HCT116 (cell line): ENCODE measurements around the gene CIRBP. TPM values are rescaled to one million over a fixed set of nuclear protein-coding genes. Genes with fewer than 3 reads are reported as not detected.

Source experiments
- ATAC-seq: fragments of 200-7000 bp; cut with Tn5 transposase; 2 replicates; pipeline ENCODE4 v1.9.1; 2020; ENCODE audit warnings: mild to moderate bottlenecking, moderate library complexity
- BruUV-seq: library from RNA; stranded (reverse); fragments of 400-500 nt; replicated peaks from 2 replicates; lab custom pipeline; 2021; lab: Mats Ljungman, UMichigan
- CTCF ChIA-PET: fragments of 300-600 bp; sonication (Branson Sonifier 250); formaldehyde crosslinking; loops from one replicate; lab custom pipeline; 2021; ENCODE audit warnings: antibody characterized with exemption; lab: Charles Lee
- POLR2A ChIA-PET: fragments of 300-600, 350-600 bp; sonication (Branson Sonifier 250); formaldehyde crosslinking; loops from one replicate; lab custom pipeline; 2021; ENCODE audit warnings: antibody characterized with exemption; lab: Charles Lee
- RAD21 ChIA-PET, 2 experiments: fragments of 300-600 bp; sonication (Branson Sonifier 250); formaldehyde crosslinking; loops; one replicate each; lab custom pipeline; 2023; ENCODE audit warnings: low total read pairs in 2 of 2; ENCODE audit not compliant: uncharacterized antibody in 2 of 2, unreplicated experiment in 2 of 2, low non-redundant PET in 1 of 2; lab: Charles Lee
- DNase-seq: peaks from one replicate; pipeline ENCODE4 v3.0.0-alpha.2; 2010; ENCODE audit warnings: low read depth, low spot score
- H2AFZ ChIP-seq: fragments of 200-600 bp; shearing (Covaris generic), sonication (generic); 2 replicates; pipeline ENCODE4 v1.6.1; 2017; ENCODE audit warnings: low read depth, mixed run types, mixed read lengths, antibody characterized with exemption, low read length; ENCODE audit not compliant: poor library complexity, severe bottlenecking
- H3K27ac ChIP-seq: 2 replicates; pipeline ENCODE4 v1.5.1; 2012; ENCODE audit warnings: low read depth, low read length
- H3K27me3 ChIP-seq: fragments of 200-600 bp; sonication (generic); 2 replicates; pipeline ENCODE4 v1.6.1; 2016; ENCODE audit warnings: mixed run types, low read length, mixed read lengths; ENCODE audit not compliant: insufficient read depth
- H3K36me3 ChIP-seq, 2 experiments: fragments of 200-500 bp in 1 of 2; fragments of 200-600 bp in 1 of 2; sonication (Bioruptor generic) in 1 of 2; sonication (generic) in 1 of 2; 2 replicates each; pipeline versions ENCODE4 v1.5.1 to v1.6.1; 2014 to 2016; ENCODE audit warnings: low read length in 2 of 2, inconsistent platforms in 1 of 2, mixed read lengths in 1 of 2, mixed run types in 1 of 2; ENCODE audit not compliant: insufficient read depth in 2 of 2, control insufficient read depth in 1 of 2
- H3K4me1 ChIP-seq, 2 experiments: fragments of 200-600 bp in 1 of 2; sonication (generic) in 1 of 2; 2 replicates each; pipeline versions ENCODE4 v1.5.1 to v1.6.1; 2012 to 2017; ENCODE audit warnings: low read length in 2 of 2, inconsistent platforms in 1 of 2, mild to moderate bottlenecking in 1 of 2, mixed read lengths in 1 of 2, mixed run types in 1 of 2, moderate library complexity in 1 of 2; ENCODE audit not compliant: insufficient read depth in 2 of 2, control insufficient read depth in 1 of 2
- H3K4me2 ChIP-seq: fragments of 200-600 bp; sonication (generic); 2 replicates; pipeline ENCODE4 v1.6.1; 2017; ENCODE audit warnings: mixed run types, low read length, mixed read lengths
- H3K4me3 ChIP-seq, 2 experiments: fragments of 200-600 bp in 1 of 2; sonication (generic) in 1 of 2; replicated peaks in 1 of 2; 2 replicates each; pipeline ENCODE4 v1.5.1; 2011 to 2016; ENCODE audit warnings: low read length in 2 of 2, control low read depth in 1 of 2, low read depth in 1 of 2, mild to moderate bottlenecking in 1 of 2, mixed read lengths in 1 of 2, mixed run types in 1 of 2
- H3K79me2 ChIP-seq: fragments of 200-600 bp; sonication (generic); 2 replicates; pipeline ENCODE4 v1.6.1; 2017; ENCODE audit warnings: mild to moderate bottlenecking, mixed run types, low read length, moderate library complexity, mixed read lengths; ENCODE audit not compliant: insufficient read depth
- H3K9ac ChIP-seq: fragments of 200-600 bp; sonication (generic); 2 replicates; pipeline ENCODE4 v1.6.1; 2016; ENCODE audit warnings: low read length, mixed read lengths
- H3K9me2 ChIP-seq: fragments of 200-600 bp; sonication (generic), shearing (Covaris generic); 2 replicates; pipeline ENCODE4 v1.6.1; 2017; ENCODE audit warnings: mixed run types, mild to moderate bottlenecking, moderate library complexity; ENCODE audit not compliant: insufficient read depth
- H3K9me3 ChIP-seq, 2 experiments: fragments of 200-500 bp in 1 of 2; fragments of 200-600 bp in 1 of 2; sonication (Bioruptor generic) in 1 of 2; sonication (generic) in 1 of 2; 2 replicates each; pipeline ENCODE4 v1.6.1; 2014 to 2017; ENCODE audit warnings: low read length in 2 of 2, mixed read lengths in 2 of 2, inconsistent platforms in 1 of 2, low read depth in 1 of 2, mild to moderate bottlenecking in 1 of 2, mixed run types in 1 of 2, moderate library complexity in 1 of 2; ENCODE audit not compliant: control insufficient read depth in 1 of 2, insufficient read depth in 1 of 2
- H4K20me1 ChIP-seq: fragments of 200-600 bp; sonication (generic), shearing (Covaris generic); 2 replicates; pipeline ENCODE4 v1.6.1; 2017; ENCODE audit warnings: mixed run types, mild to moderate bottlenecking, moderate library complexity; ENCODE audit not compliant: insufficient read depth
- ATF3 ChIP-seq: IDR thresholded peaks from 2 replicates; pipeline ENCODE4 v1.6.1; 2012
- CBX3 ChIP-seq: IDR thresholded peaks from 2 replicates; pipeline ENCODE4 v1.6.1; 2012; ENCODE audit warnings: low read depth
- CEBPB ChIP-seq: IDR thresholded peaks from 2 replicates; pipeline ENCODE4 v1.6.1; 2012; ENCODE audit warnings: low read depth
- EGR1 ChIP-seq: IDR thresholded peaks from 2 replicates; pipeline ENCODE4 v1.6.1; 2012; ENCODE audit warnings: low read depth
- ELF1 ChIP-seq: IDR thresholded peaks from 2 replicates; pipeline ENCODE4 v1.6.1; 2012; ENCODE audit warnings: low read depth, borderline replicate concordance
- EZH2phosphoT487 ChIP-seq: fragments of 200-600 bp; IDR thresholded peaks from 2 replicates; pipeline ENCODE4 v1.6.1; 2018; ENCODE audit warnings: antibody characterized with exemption, borderline replicate concordance
- FOSL1 ChIP-seq: IDR thresholded peaks from 2 replicates; pipeline ENCODE4 v1.6.1; 2012; ENCODE audit warnings: low read depth
- JUND ChIP-seq: IDR thresholded peaks from 2 replicates; pipeline ENCODE4 v1.6.1; 2012
- POLR2AphosphoS5 ChIP-seq: IDR thresholded peaks from 2 replicates; pipeline ENCODE4 v1.6.1; 2011; ENCODE audit warnings: mild to moderate bottlenecking, low read depth, low read length, moderate library complexity
- RAD21 ChIP-seq: IDR thresholded peaks from 2 replicates; pipeline ENCODE4 v1.6.1; 2012; ENCODE audit warnings: low read depth, mild to moderate bottlenecking
- REST ChIP-seq: IDR thresholded peaks from 2 replicates; pipeline ENCODE4 v1.6.1; 2012; ENCODE audit warnings: low read depth
- YY1 ChIP-seq: IDR thresholded peaks from 2 replicates; pipeline ENCODE4 v1.6.1; 2011; ENCODE audit warnings: low read length, low read depth, moderate library complexity, mild to moderate bottlenecking; ENCODE audit not compliant: insufficient replicate concordance; ENCODE audit errors: extremely low read depth
- ZBTB33 ChIP-seq: IDR thresholded peaks from 2 replicates; pipeline ENCODE4 v1.6.1; 2011; ENCODE audit warnings: mild to moderate bottlenecking, low read length, moderate library complexity; ENCODE audit not compliant: insufficient replicate concordance; ENCODE audit errors: extremely low read depth
- ZFX ChIP-seq: fragments of 450-650 bp; IDR thresholded peaks from 2 replicates; pipeline ENCODE4 v1.6.1; 2017
- ZNF274 ChIP-seq: fragments of 200-500 bp; sonication (Bioruptor generic); IDR thresholded peaks from 2 replicates; pipeline ENCODE4 v1.6.1; 2014; ENCODE audit warnings: mild to moderate bottlenecking, low read depth, low read length, inconsistent platforms
- intact Hi-C: fragments of 100-400 bp; cut with micrococcal nuclease; formaldehyde crosslinking; loops from 2 replicates; pipeline ENCODE4 v1.10.0; 2022
- total RNA-seq: library from RNA; stranded (reverse); gene quantifications from one replicate; pipeline ENCODE4 v1.2.1, GENCODE V29; 2021; ENCODE audit not compliant: unreplicated experiment

CIRBP gene
- total RNA-seq, 1 experiment from 2014 or later: 276 TPM

GRCh38 chr19:1300744-1301490 lies 31.8 kb downstream of the CIRBP start (continued):
- TF ChIP-seq POLR2AphosphoS5: no peak
- no peak for TF ChIP-seq ATF3

- no TSS peak for BruUV-seq
- no peak overlapping the region for H3K4me2 ChIP-seq
- peaks cover 2% of the 10 kb centered on the region in 2 experiments; a peak in 2 of 4 replicates for H3K4me1 ChIP-seq
- no peaks in the 10 kb centered on the region for H3K79me2 ChIP-seq
- no peaks in the 10 kb centered on the region for H4K20me1 ChIP-seq
- no peaks in the 10 kb centered on the region for H3K9me3 ChIP-seq
- no peak overlapping the region for H2AFZ ChIP-seq
- DNase-seq (no peak), ATAC-seq (no peak)
- no peak overlapping the region for H3K9ac ChIP-seq
- RAD21 ChIA-PET: no interaction called here
- CTCF ChIA-PET: no interaction called here
- intact Hi-C loops: no loop called here
- no peaks in the 10 kb centered on the region for H3K9me2 ChIP-seq
- H3K36me3 ChIP-seq: no peaks in the 10 kb centered on the region
- POLR2A ChIA-PET: no interaction called here
- no peak overlapping the region for H3K4me3 ChIP-seq
- no peaks in the 10 kb centered on the region for H3K27me3 ChIP-seq
- H3K27ac ChIP-seq: no peak overlapping the region
- TF ChIP-seq CEBPB: no peak
- no peak for TF ChIP-seq ZNF274
- TF ChIP-seq YY1: no peak
- no peak for TF ChIP-seq ZFX
- TF ChIP-seq ELF1: no peak
- TF ChIP-seq JUND: no peak
- TF ChIP-seq REST: no peak
- TF ChIP-seq RAD21: no peak
- no peak for TF ChIP-seq ZBTB33
- no peak for TF ChIP-seq CBX3
- TF ChIP-seq ATF3: no peak
- TF ChIP-seq EGR1: no peak
- TF ChIP-seq FOSL1: no peak
- TF ChIP-seq POLR2AphosphoS5: no peak
- TF ChIP-seq EZH2phosphoT487: no peak
These were observed 33.6 kb downstream of the CIRBP start for GRCh38 chr19:1302533-1303239.
